SK-N-SH (cell line): ENCODE measurements around the gene SUPT7L. TPM values are rescaled to one million over a fixed set of nuclear protein-coding genes. Genes with fewer than 3 reads are reported as not detected.

Source experiments
- CTCF ChIA-PET: fragments of 300-600, 350-600 bp; formaldehyde crosslinking; extraction: SDS; loops from one replicate; lab custom pipeline; 2021; lab: Yijun Ruan, JAX
- POLR2A ChIA-PET: fragments of 350-600 bp; sonication (Branson Sonifier 250); formaldehyde crosslinking; extraction: SDS; loops from one replicate; lab custom pipeline; 2020; ENCODE audit warnings: antibody characterized with exemption, inconsistent platforms; lab: Yijun Ruan, JAX
- DNase-seq: peaks from one replicate; pipeline ENCODE4 v3.0.0; 2012
- H2AFZ ChIP-seq: fragments of 200-600 bp; sonication (generic); 2 replicates; pipeline ENCODE4 v1.8.1; 2016; ENCODE audit warnings: antibody characterized with exemption, mild to moderate bottlenecking, low read depth
- H3F3A ChIP-seq: fragments of 200-600 bp; sonication (generic); replicated peaks from 2 replicates; pipeline ENCODE3; 2016; ENCODE audit warnings: antibody characterized with exemption, mild to moderate bottlenecking; ENCODE audit not compliant: insufficient read depth
- H3K27ac ChIP-seq, 2 experiments: fragments of 200-500 bp in 1 of 2; fragments of 200-600 bp in 1 of 2; sonication (Bioruptor generic) in 1 of 2; sonication (generic), shearing (Covaris generic) in 1 of 2; 2 replicates each; pipeline versions ENCODE4 v1.5.1 to v1.6.1; 2014 to 2016; ENCODE audit warnings: low read depth in 2 of 2, inconsistent platforms in 1 of 2, low read length in 1 of 2, mild to moderate bottlenecking in 1 of 2, mixed read lengths in 1 of 2
- H3K27me3 ChIP-seq: fragments of 200-600 bp; sonication (generic), shearing (Covaris generic); 2 replicates; pipeline ENCODE4 v1.6.1; 2016; ENCODE audit warnings: mixed run types; ENCODE audit not compliant: insufficient read depth
- H3K36me3 ChIP-seq, 2 experiments: fragments of 200-500 bp in 1 of 2; fragments of 200-600 bp in 1 of 2; sonication (Bioruptor generic) in 1 of 2; sonication (generic) in 1 of 2; replicated peaks in 1 of 2; 2 replicates each; pipeline versions ENCODE3 to v1.5.1; 2014 to 2016; ENCODE audit warnings: low read length in 1 of 2, mild to moderate bottlenecking in 1 of 2; ENCODE audit not compliant: insufficient read depth in 2 of 2, control insufficient read depth in 1 of 2
- H3K4me1 ChIP-seq, 2 experiments: fragments of 200-500 bp in 1 of 2; fragments of 200-600 bp in 1 of 2; sonication (Bioruptor generic) in 1 of 2; sonication (generic), shearing (Covaris generic) in 1 of 2; 2 replicates each; pipeline versions ENCODE4 v1.5.1 to v1.6.1; 2014 to 2016; ENCODE audit warnings: low read depth in 1 of 2, low read length in 1 of 2, mixed run types in 1 of 2; ENCODE audit not compliant: insufficient read depth in 2 of 2, control insufficient read depth in 1 of 2
- H3K4me2 ChIP-seq: fragments of 200-600 bp; sonication (generic), shearing (Covaris generic); 2 replicates; pipeline ENCODE4 v1.6.1; 2017; ENCODE audit warnings: mixed run types
- H3K4me3 ChIP-seq, 2 experiments: fragments of 200-500 bp in 1 of 2; fragments of 200-600 bp in 1 of 2; sonication (Bioruptor generic) in 1 of 2; sonication (generic), shearing (Covaris generic) in 1 of 2; 2 replicates each; pipeline versions ENCODE4 v1.5.1 to v1.8.1; 2014 to 2016; ENCODE audit warnings: low read depth in 2 of 2, inconsistent platforms in 1 of 2, low read length in 1 of 2, mild to moderate bottlenecking in 1 of 2, mixed read lengths in 1 of 2, moderate library complexity in 1 of 2
- H3K79me2 ChIP-seq: fragments of 200-600 bp; sonication (generic); 2 replicates; pipeline ENCODE4 v1.8.1; 2017; ENCODE audit warnings: mild to moderate bottlenecking; ENCODE audit not compliant: insufficient read depth
- H3K9ac ChIP-seq: fragments of 200-600 bp; sonication (generic); 2 replicates; pipeline ENCODE4 v1.6.1; 2017; ENCODE audit warnings: mixed run types
- H3K9me2 ChIP-seq: fragments of 200-600 bp; sonication (generic); 2 replicates; pipeline ENCODE4 v1.6.1; 2017; ENCODE audit warnings: mixed run types
- H3K9me3 ChIP-seq: fragments of 200-600 bp; sonication (generic); 2 replicates; pipeline ENCODE4 v1.6.1; 2017; ENCODE audit warnings: mixed run types, mild to moderate bottlenecking, moderate library complexity
- H4K20me1 ChIP-seq: fragments of 200-600 bp; sonication (generic); 2 replicates; pipeline ENCODE4 v1.6.1; 2017; ENCODE audit warnings: mild to moderate bottlenecking, mixed run types; ENCODE audit not compliant: insufficient read depth
- FOSL2 ChIP-seq: IDR thresholded peaks from 2 replicates; pipeline ENCODE4 v1.4.0; 2012; ENCODE audit warnings: low read depth, mild to moderate bottlenecking, moderate library complexity, borderline replicate concordance
- FOXJ3 ChIP-seq: sonication (generic); formaldehyde crosslinking; IDR thresholded peaks from 2 replicates; pipeline ENCODE4 v1.5.1; 2020; ENCODE audit warnings: mild to moderate bottlenecking, missing genetic modification reagents
- GATA2 ChIP-seq: sonication (generic); formaldehyde crosslinking; IDR thresholded peaks from 2 replicates; pipeline ENCODE4 v1.5.0; 2020; ENCODE audit warnings: mild to moderate bottlenecking, missing genetic modification reagents
- JUND ChIP-seq: IDR thresholded peaks from 2 replicates; pipeline ENCODE4 v1.4.0; 2012
- MEF2A ChIP-seq: IDR thresholded peaks from 2 replicates; pipeline ENCODE4 v1.4.0; 2012; ENCODE audit warnings: low read depth, borderline replicate concordance
- PBX3 ChIP-seq: IDR thresholded peaks from 2 replicates; pipeline ENCODE4; 2012
- POLR2AphosphoS5 ChIP-seq: IDR thresholded peaks from 2 replicates; pipeline ENCODE4 v1.6.1; 2012; ENCODE audit warnings: low read depth, low read length
- RAD21 ChIP-seq: IDR thresholded peaks from 2 replicates; pipeline ENCODE4 v1.6.1; 2012; ENCODE audit warnings: mild to moderate bottlenecking, low read length
- RXRA ChIP-seq: IDR thresholded peaks from 2 replicates; pipeline ENCODE4 v1.4.0; 2012; ENCODE audit warnings: low read depth, mild to moderate bottlenecking, borderline replicate concordance
- SIN3A ChIP-seq: IDR thresholded peaks from 2 replicates; pipeline ENCODE4 v1.6.1; 2012; ENCODE audit warnings: low read depth, mild to moderate bottlenecking, low read length, moderate library complexity, borderline replicate concordance
- TCF12 ChIP-seq: IDR thresholded peaks from 2 replicates; pipeline ENCODE4 v1.4.0; 2012
- TEAD4 ChIP-seq: IDR thresholded peaks from 2 replicates; pipeline ENCODE4 v1.4.0; 2012; ENCODE audit warnings: mild to moderate bottlenecking, borderline replicate concordance; ENCODE audit not compliant: insufficient read depth
- YY1 ChIP-seq: IDR thresholded peaks from 2 replicates; pipeline ENCODE4 v1.4.0; 2012; ENCODE audit warnings: low read depth, mild to moderate bottlenecking
- WGBS: methylation state at CpG from one replicate; pipeline ENCODE4 v1.1.6; 2017; ENCODE audit warnings: low lambda C conversion rate; 5-methylcytosine and 5-hydroxymethylcytosine counted together
- polyA plus RNA-seq, 3 experiments: library from polyadenylated mRNA; depleted of rRNA; stranded (reverse); fragments of >200 nt; gene quantifications; 2 replicates each; pipeline ENCODE4 v1.2.3, GENCODE V29; 2012
- TF ChIP-seq, protein P1 (sequence below): IDR thresholded peaks from 2 replicates; pipeline ENCODE4 v1.4.0; 2012; ENCODE audit warnings: low read depth, borderline replicate concordance
- TF ChIP-seq, protein P2 (sequence below): IDR thresholded peaks from 2 replicates; pipeline ENCODE4 v1.4.0; 2012; ENCODE audit warnings: low read depth
- TF ChIP-seq, protein P3 (sequence below): fragments of 200-600 bp; sonication (generic); IDR thresholded peaks from 2 replicates; pipeline ENCODE4 v1.6.1; 2017; ENCODE audit warnings: antibody characterized with exemption, mild to moderate bottlenecking, moderate library complexity

The SUPT7L gene
- polyA plus RNA-seq, 1 of the 3 experiments (the other 2 are of a cell fraction): 49.7 TPM

DNA sequence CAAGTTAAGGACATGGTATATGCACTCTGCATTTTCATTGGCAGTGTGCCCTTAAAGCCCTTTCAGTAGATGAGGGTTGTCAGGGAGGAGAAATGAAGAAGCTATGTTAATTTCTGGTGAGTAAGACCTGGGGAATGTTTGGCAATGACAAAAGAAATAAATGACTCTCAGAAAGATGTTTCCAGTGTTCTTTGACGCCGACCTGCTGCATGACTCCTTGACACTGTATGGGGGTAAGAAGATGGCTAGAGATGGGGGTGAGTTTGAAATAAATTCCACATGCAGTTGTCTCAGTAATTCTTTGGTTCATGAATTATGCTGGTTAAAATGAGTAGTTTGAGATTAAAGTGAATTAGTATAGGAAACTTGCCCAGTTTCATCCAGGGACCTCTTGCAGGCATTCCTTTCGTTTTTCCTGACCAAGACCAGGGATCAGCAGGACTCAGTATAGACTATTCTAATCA, 40.5 kb downstream of the SUPT7L start (continued):
- TF ChIP-seq PBX3 (peak; percentile 95), POLR2AphosphoS5 (peak; percentile 76; the same call in 1 of the 2 replicates), TEAD4 (peak; percentile 96), FOSL2 (peak; percentile 91), JUND (peak; percentile 95), SIN3A (peak; percentile 83; the same call in 1 of the 2 replicates), RAD21 (no peak), YY1 (0 out of 2 replicates have a peak, but pooled peaks have one; percentile 24), RXRA (peak; percentile 82), GATA2 (CRISPR knock-in tag) (no peak), TCF12 (peak; percentile 91), MEF2A (no peak)
- TF ChIP-seq, protein P1, sequence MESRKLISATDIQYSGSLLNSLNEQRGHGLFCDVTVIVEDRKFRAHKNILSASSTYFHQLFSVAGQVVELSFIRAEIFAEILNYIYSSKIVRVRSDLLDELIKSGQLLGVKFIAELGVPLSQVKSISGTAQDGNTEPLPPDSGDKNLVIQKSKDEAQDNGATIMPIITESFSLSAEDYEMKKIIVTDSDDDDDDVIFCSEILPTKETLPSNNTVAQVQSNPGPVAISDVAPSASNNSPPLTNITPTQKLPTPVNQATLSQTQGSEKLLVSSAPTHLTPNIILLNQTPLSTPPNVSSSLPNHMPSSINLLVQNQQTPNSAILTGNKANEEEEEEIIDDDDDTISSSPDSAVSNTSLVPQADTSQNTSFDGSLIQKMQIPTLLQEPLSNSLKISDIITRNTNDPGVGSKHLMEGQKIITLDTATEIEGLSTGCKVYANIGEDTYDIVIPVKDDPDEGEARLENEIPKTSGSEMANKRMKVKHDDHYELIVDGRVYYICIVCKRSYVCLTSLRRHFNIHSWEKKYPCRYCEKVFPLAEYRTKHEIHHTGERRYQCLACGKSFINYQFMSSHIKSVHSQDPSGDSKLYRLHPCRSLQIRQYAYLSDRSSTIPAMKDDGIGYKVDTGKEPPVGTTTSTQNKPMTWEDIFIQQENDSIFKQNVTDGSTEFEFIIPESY: peak; percentile 59; the same call in 1 of the 2 replicates
- TF ChIP-seq, protein P2, sequence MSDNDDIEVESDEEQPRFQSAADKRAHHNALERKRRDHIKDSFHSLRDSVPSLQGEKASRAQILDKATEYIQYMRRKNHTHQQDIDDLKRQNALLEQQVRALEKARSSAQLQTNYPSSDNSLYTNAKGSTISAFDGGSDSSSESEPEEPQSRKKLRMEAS: peak; percentile 65; the same call in 1 of the 2 replicates
- TF ChIP-seq, all 33 proteins: peak for 15

DNA sequence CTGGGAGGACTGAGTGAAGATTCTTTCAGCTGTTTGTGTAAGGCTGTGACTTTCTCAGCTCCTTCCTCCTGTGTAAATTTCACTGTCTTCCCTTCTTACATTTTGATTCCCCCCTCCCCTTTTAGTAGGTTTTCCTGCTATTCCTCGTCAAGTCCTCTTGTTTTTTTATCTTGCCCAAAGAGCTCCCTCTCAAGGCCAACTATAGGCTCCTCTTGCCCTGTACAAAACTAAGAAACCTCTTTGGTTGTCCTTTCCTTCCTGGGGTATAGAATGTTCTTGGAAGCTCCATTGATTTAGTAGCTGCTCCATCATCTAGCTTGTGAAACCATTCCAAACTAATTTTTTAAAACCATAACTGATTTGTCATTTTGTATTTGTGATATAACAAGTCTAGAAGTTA, 41.9 kb downstream of the SUPT7L start:
- CTCF ChIA-PET: interaction anchor here (0.6 to 1.3 kb wide), 8 partner anchors 15 to 214 kb away, joined by 3 to 4 read pairs (median 3); partner anchors contain the start of gene PPM1G
- H3K4me2 ChIP-seq: no peak overlapping the region
- no peaks in the 10 kb centered on the region for H4K20me1 ChIP-seq
- H3K4me3 ChIP-seq: no peak overlapping the region
- no peaks in the 10 kb centered on the region for H3K27me3 ChIP-seq
- H3K27ac ChIP-seq: peak overlapping the region; percentile 80 to 86; a peak in 3 of 4 replicates
- no peaks in the 10 kb centered on the region for H3K9me3 ChIP-seq
- POLR2A ChIA-PET: interaction anchor here (0.7 kb wide), 1 partner anchor 260 kb away, joined by 3 read pairs; no protein-coding TSS in a partner anchor
- H3K36me3 ChIP-seq: peaks cover 75 to 77% of the 10 kb centered on the region in 2 experiments
- H3K4me1 ChIP-seq: peaks cover 0 to 26% of the 10 kb centered on the region in 2 experiments; a peak in 3 of 4 replicates
- 86% methylated on average over 1 of the region's 1 CpG for WGBS
- H3K9me2 ChIP-seq: no peaks in the 10 kb centered on the region
- peaks cover 37% of the 10 kb centered on the region for H3F3A ChIP-seq
- no peak for DNase-seq
- H2AFZ ChIP-seq: no peak overlapping the region
- H3K79me2 ChIP-seq: no peaks in the 10 kb centered on the region; the same call in 1 of the 2 replicates
- no peak for TF ChIP-seq FOXJ3 (CRISPR knock-in tag)
- TF ChIP-seq, protein P3, sequence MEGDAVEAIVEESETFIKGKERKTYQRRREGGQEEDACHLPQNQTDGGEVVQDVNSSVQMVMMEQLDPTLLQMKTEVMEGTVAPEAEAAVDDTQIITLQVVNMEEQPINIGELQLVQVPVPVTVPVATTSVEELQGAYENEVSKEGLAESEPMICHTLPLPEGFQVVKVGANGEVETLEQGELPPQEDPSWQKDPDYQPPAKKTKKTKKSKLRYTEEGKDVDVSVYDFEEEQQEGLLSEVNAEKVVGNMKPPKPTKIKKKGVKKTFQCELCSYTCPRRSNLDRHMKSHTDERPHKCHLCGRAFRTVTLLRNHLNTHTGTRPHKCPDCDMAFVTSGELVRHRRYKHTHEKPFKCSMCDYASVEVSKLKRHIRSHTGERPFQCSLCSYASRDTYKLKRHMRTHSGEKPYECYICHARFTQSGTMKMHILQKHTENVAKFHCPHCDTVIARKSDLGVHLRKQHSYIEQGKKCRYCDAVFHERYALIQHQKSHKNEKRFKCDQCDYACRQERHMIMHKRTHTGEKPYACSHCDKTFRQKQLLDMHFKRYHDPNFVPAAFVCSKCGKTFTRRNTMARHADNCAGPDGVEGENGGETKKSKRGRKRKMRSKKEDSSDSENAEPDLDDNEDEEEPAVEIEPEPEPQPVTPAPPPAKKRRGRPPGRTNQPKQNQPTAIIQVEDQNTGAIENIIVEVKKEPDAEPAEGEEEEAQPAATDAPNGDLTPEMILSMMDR: peak; percentile 31
- H3K9ac ChIP-seq: no peak overlapping the region
